AG09309 (cell line): ENCODE results near the gene PRDM5.

ENCODE experiments used
- DNase-seq: peaks from one replicate; pipeline ENCODE4 v3.0.0-alpha.2; 2010; ENCODE audit warnings: low read depth
- H3K4me3 ChIP-seq: 2 replicates; pipeline ENCODE4 v1.5.1; 2011; ENCODE audit warnings: mild to moderate bottlenecking, low read depth, low read length, moderate library complexity; ENCODE audit not compliant: control insufficient read depth
- CTCF ChIP-seq: IDR thresholded peaks from 2 replicates; pipeline ENCODE4 v1.5.1; 2011; ENCODE audit warnings: mild to moderate bottlenecking, low read depth, low read length, inconsistent platforms; ENCODE audit not compliant: insufficient read depth, control insufficient read depth; ENCODE audit errors: missing control alignments

The PRDM5 gene

GRCh38 chr4:120835342-120835741 is 87.2 kb downstream of the PRDM5 start:
- no peak for TF ChIP-seq CTCF
- H3K4me3 ChIP-seq = no peak overlapping the region
- no peak for DNase-seq

GRCh38 chr4:120830204-120830603 is 92.3 kb downstream of the PRDM5 start:
- H3K4me3 ChIP-seq = no peak overlapping the region

GRCh38 chr4:120829113-120829831 is 93.3 kb downstream of the PRDM5 start:
- H3K4me3 ChIP-seq = no peak overlapping the region
- no peak for TF ChIP-seq CTCF
- no peak for DNase-seq

More at GRCh38 chr4:120830204-120830603, 92.3 kb downstream of the PRDM5 start:
- no peak for DNase-seq
- no peak for TF ChIP-seq CTCF

GRCh38 chr4:120826853-120827252 is 95.7 kb downstream of the PRDM5 start:
- DNase-seq = no peak
- no peak for TF ChIP-seq CTCF
- no peak overlapping the region for H3K4me3 ChIP-seq

- no peak for DNase-seq
- TF ChIP-seq CTCF = no peak
These were observed 96.1 kb downstream of the PRDM5 start for GRCh38 chr4:120826449-120826848.

GRCh38 chr4:120824946-120825345 is 97.6 kb downstream of the PRDM5 start:
- DNase-seq = no peak
- no peak overlapping the region for H3K4me3 ChIP-seq
- no peak for TF ChIP-seq CTCF

More at GRCh38 chr4:120826449-120826848, 96.1 kb downstream of the PRDM5 start:
- no peak overlapping the region for H3K4me3 ChIP-seq
